Gastroesophageal sphincter (tissue), 4 donors: ENCODE data around the gene USP54. TPM values are rescaled to one million over a fixed set of nuclear protein-coding genes. Genes with fewer than 3 reads are reported as not detected.
"Not testable (repeated sequence)": the region's sequence is repeated elsewhere in the genome, so short reads cannot be mapped to it uniquely, and the experiment has no call there.

Experiments used
- ATAC-seq: fragments of 150-250 bp; one replicate; pipeline ENCODE4 v1.9.1; 2016; ENCODE audit warnings: mild to moderate bottlenecking, moderate library complexity
- H3K27ac ChIP-seq, 4 donors: fragments of 200-600 bp; sonication (generic) in 3 of 4; 1 replicate in 3 of 4; 2 replicates in 1 of 4; pipeline ENCODE4 v1.5.1; 2016 to 2019
- H3K27me3 ChIP-seq: fragments of 200-600 bp; sonication (generic); one replicate; pipeline ENCODE4 v1.5.1; 2019
- H3K36me3 ChIP-seq, 2 donors: fragments of 200-600 bp; sonication (generic); one replicate each; pipeline ENCODE4 v1.5.1; 2019; ENCODE audit warnings: control low read depth in 1 of 2
- H3K4me1 ChIP-seq, 3 donors: fragments of 200-600 bp; sonication (generic); 1 replicate in 2 of 3; 2 replicates in 1 of 3; pipeline ENCODE4 v1.5.1; 2016 to 2019; ENCODE audit warnings: control low read depth in 2 of 3
- H3K4me3 ChIP-seq, 2 donors: fragments of 200-600 bp; sonication (generic); one replicate each; pipeline ENCODE4 v1.5.1; 2019; ENCODE audit warnings: mild to moderate bottlenecking in 1 of 2, moderate library complexity in 1 of 2
- H3K9me3 ChIP-seq, 3 donors: fragments of 200-600 bp; sonication (generic); one replicate each; pipeline ENCODE4 v1.5.1; 2017 to 2019; ENCODE audit warnings: control low read depth in 2 of 3
- EP300 ChIP-seq: sonication (generic); formaldehyde crosslinking; IDR thresholded peaks from one replicate; pipeline ENCODE4 v1.6.1; 2017; ENCODE audit warnings: antibody characterized with exemption, mild to moderate bottlenecking
- POLR2A ChIP-seq, 2 donors: fragments of 450-650 bp; IDR thresholded peaks; one replicate each; pipeline ENCODE4 v1.6.1; 2017; ENCODE audit warnings: antibody characterized with exemption in 2 of 2, mild to moderate bottlenecking in 2 of 2, moderate library complexity in 1 of 2
- POLR2AphosphoS5 ChIP-seq: sonication (generic); formaldehyde crosslinking; IDR thresholded peaks from one replicate; pipeline ENCODE4 v1.6.1; 2017; ENCODE audit warnings: antibody characterized with exemption
- WGBS, 2 donors: methylation state at CpG; one replicate each; pipeline ENCODE4 v1.1.5; 2018; ENCODE audit warnings: low coverage in 1 of 2; 5-methylcytosine and 5-hydroxymethylcytosine counted together
- total RNA-seq, 4 donors: library from RNA; depleted of rRNA; stranded (reverse); fragments of >200 nt; gene quantifications; one replicate each; pipeline ENCODE4 v1.1.0, GENCODE V29; 2016
- TF ChIP-seq, protein P1 (sequence below), 4 experiments: fragments of 200-600 bp in 2 of 4; fragments of 450-650 bp in 2 of 4; sonication (generic) in 1 of 4; IDR thresholded peaks; one replicate each; pipeline ENCODE4 v1.5.1; 2017 to 2019; ENCODE audit warnings: antibody characterized with exemption in 4 of 4, mild to moderate bottlenecking in 2 of 4, moderate library complexity in 2 of 4

The USP54 gene
- total RNA-seq, 4 donors from 2014 or later: 27.1 to 106 (median 53.8) TPM

GRCh38 chr10:73577788-73578187 lies 13.4 kb downstream of the USP54 start:
- no peaks in the 10 kb centered on the region for H3K27me3 ChIP-seq
- WGBS, 2 donors: 27% methylated on average over 1 of the region's 1 CpG; no CpG with 5 or more reads in 1 of the 2 donors
- H3K4me1 ChIP-seq: peaks cover 8 to 53% (median 10%) of the 10 kb centered on the region in 3 donors
- peak; percentile 90 for ATAC-seq
- no peaks in the 10 kb centered on the region for H3K9me3 ChIP-seq
- peak overlapping the region; percentile 82 to 99 (median 88) for H3K27ac ChIP-seq
- H3K4me3 ChIP-seq: no peak overlapping the region
- TF ChIP-seq POLR2AphosphoS5: peak; percentile 94
- TF ChIP-seq, protein P1, sequence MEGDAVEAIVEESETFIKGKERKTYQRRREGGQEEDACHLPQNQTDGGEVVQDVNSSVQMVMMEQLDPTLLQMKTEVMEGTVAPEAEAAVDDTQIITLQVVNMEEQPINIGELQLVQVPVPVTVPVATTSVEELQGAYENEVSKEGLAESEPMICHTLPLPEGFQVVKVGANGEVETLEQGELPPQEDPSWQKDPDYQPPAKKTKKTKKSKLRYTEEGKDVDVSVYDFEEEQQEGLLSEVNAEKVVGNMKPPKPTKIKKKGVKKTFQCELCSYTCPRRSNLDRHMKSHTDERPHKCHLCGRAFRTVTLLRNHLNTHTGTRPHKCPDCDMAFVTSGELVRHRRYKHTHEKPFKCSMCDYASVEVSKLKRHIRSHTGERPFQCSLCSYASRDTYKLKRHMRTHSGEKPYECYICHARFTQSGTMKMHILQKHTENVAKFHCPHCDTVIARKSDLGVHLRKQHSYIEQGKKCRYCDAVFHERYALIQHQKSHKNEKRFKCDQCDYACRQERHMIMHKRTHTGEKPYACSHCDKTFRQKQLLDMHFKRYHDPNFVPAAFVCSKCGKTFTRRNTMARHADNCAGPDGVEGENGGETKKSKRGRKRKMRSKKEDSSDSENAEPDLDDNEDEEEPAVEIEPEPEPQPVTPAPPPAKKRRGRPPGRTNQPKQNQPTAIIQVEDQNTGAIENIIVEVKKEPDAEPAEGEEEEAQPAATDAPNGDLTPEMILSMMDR (IDR thresholded peaks at IDR 0.05): no peak
- H3K36me3 ChIP-seq: no peaks in the 10 kb centered on the region

DNA sequence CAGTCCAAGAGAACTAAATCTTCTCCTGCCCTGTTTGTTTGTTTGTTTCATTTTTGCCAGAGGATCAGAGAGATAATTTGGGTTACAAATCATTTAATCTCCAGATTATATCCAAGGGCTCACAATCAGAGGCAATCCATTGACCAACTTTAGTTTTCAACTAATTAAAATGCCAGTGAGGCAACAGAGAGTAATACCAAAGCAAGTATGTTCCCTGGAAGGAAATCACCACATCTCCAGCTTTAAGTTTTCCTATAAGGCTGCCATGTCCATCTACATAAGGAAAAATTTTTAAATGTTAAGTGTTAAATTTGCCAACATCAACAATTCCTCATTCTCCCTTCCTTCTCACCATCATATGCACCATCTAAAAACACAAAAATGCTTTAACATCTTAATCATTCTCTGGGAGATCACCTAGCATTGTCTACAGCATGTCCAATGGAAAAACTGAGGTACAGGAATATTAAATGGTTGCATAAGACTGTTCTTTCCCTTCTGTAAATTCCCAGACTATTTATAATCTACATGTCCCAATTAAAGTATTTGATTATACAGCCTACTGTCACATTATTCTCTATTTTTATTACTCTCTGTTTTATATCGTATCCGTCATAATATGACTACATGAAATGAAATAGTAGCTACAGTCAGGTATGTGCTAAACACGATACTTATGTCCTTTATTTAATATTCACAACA lies 14.1 kb downstream of the USP54 start:
- H3K4me3 ChIP-seq: peak overlapping the region in 1 of 2 donors; percentile 52
- peaks cover 8 to 54% (median 10%) of the 10 kb centered on the region in 3 donors for H3K4me1 ChIP-seq
- 27 to 30% methylated on average over 2 to 3 of the region's 3 CpGs for WGBS, 2 donors

DNA sequence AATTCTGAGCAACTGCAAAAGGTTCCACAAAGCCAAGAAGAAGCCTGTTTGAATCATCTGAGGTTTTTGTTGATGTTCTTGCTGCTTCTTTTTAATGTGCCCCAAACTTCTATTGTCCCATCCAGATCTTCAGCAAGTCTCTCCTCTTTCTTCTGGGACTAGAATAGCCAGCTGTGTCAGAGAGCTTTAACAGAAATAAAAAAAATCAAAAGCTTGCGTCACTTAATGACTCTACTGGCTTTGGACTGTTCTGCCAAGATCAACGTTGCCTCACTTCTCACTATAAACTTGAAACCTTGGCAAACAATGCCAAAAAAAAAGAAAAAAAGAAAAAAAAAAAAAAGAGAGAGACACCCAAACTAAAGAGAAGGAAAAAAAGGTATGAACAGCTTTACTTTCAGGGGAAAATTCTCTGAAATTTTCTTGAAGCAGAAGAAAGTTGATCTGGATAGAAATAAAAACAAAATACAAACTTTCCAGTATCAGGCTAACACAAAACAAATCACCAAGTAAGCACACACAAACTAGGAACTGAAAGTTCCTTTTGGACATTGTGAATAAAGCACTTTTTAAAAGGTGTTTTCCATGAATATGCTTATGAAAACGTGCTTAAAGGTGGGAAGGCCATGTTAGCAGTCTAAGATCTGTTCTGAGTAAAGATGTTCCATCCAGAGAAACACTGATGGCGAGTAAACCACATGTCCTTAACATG lies 14.8 kb downstream of the USP54 start:
- no peaks in the 10 kb centered on the region for H3K27me3 ChIP-seq
- peak overlapping the region; percentile 46 to 52 for H3K4me3 ChIP-seq
- no peaks in the 10 kb centered on the region for H3K9me3 ChIP-seq
- TF ChIP-seq EP300 (peak; percentile 25), POLR2A (IDR thresholded peaks at IDR 0.05) (peak; percentile 72 to 81), POLR2AphosphoS5 (peak; percentile 95)
- TF ChIP-seq, protein P1 (IDR thresholded peaks at IDR 0.05): no peak
- peak overlapping the region; percentile 82 to 99 (median 88) for H3K27ac ChIP-seq
- peaks cover 8 to 54% (median 10%) of the 10 kb centered on the region in 3 donors for H3K4me1 ChIP-seq
- peak; percentile 88 for ATAC-seq
- H3K36me3 ChIP-seq: no peaks in the 10 kb centered on the region
- 18 to 22% methylated on average over 4 of the region's 4 CpGs for WGBS, 2 donors

More for the DNA sequence above, 14.1 kb downstream of the USP54 start:
- Histone ChIP-seq H3K9me3 (no peaks in the 10 kb centered on the region), H3K36me3 (no peaks in the 10 kb centered on the region), H3K27ac (peak overlapping the region; percentile 82 to 99 (median 88)), H3K27me3 (no peaks in the 10 kb centered on the region)
- peak; percentile 52 for ATAC-seq
- TF ChIP-seq POLR2AphosphoS5 (peak; percentile 26), EP300 (no peak)

GRCh38 chr10:73567025-73567424 lies 24.1 kb downstream of the USP54 start:
- H3K4me3 ChIP-seq, ATAC-seq, H3K27ac ChIP-seq, H3K9me3 ChIP-seq, H3K27me3 ChIP-seq: not testable (repeated sequence)
- Histone ChIP-seq H3K36me3 (peaks cover 0 to 55% of the 10 kb centered on the region in 2 donors), H3K4me1 (peaks cover 0 to 18% (median 0%) of the 10 kb centered on the region in 3 donors)
- 93 to 94% methylated on average over 5 to 7 of the region's 7 CpGs for WGBS, 2 donors

- Histone ChIP-seq H3K4me1 (no peaks in the 10 kb centered on the region), H3K36me3 (peaks cover 0 to 43% of the 10 kb centered on the region in 2 donors), H3K27me3 (no peaks in the 10 kb centered on the region), H3K27ac (no peak overlapping the region), H3K9me3 (no peaks in the 10 kb centered on the region), H3K4me3 (no peak overlapping the region)
- 95 to 100% methylated on average over 1 of the region's 1 CpG for WGBS, 2 donors
- TF ChIP-seq POLR2AphosphoS5 (no peak), POLR2A (IDR thresholded peaks at IDR 0.05) (no peak), EP300 (no peak)
- TF ChIP-seq, protein P1 (IDR thresholded peaks at IDR 0.05): no peak
- no peak for ATAC-seq
Observed at GRCh38 chr10:73561192-73561591, 29.9 kb downstream of the USP54 start.
